NCI-H510A treated with DMSO at 0.1 percent for 48 hours (cell line): ENCODE data around the gene ITCH.
"Not testable (repeated sequence)": the region's sequence is repeated elsewhere in the genome, so short reads cannot be mapped to it uniquely, and the experiment has no call there.

Source experiments
- DNase-seq: peaks from one replicate; lab custom pipeline; 2025; lab: John Stamatoyannopoulos, UW

The ITCH gene

GRCh38 chr20:34382877-34383455, 19.9 kb downstream of the ITCH start:
- not testable (repeated sequence) for DNase-seq

GRCh38 chr20:34385464-34385863, 22.4 kb downstream of the ITCH start:
- DNase-seq = no peak

- DNase-seq = no peak
Observed at GRCh38 chr20:34388000-34388399, 24.9 kb downstream of the ITCH start.

- no peak for DNase-seq
Observed at GRCh38 chr20:34388678-34389077, 25.6 kb downstream of the ITCH start.

GRCh38 chr20:34389206-34389953, 26.3 kb downstream of the ITCH start:
- DNase-seq = no peak

GRCh38 chr20:34389954-34390555, 27.0 kb downstream of the ITCH start:
- DNase-seq = no peak

GRCh38 chr20:34396408-34396807, 33.3 kb downstream of the ITCH start:
- peak; percentile 20 for DNase-seq

- no peak for DNase-seq
Observed at GRCh38 chr20:34397096-34397495, 34.0 kb downstream of the ITCH start.

GRCh38 chr20:34400776-34401175, 37.7 kb downstream of the ITCH start:
- not testable (repeated sequence) for DNase-seq

GRCh38 chr20:34401741-34402455, 38.8 kb downstream of the ITCH start:
- no peak for DNase-seq

GRCh38 chr20:34402461-34402860, 39.4 kb downstream of the ITCH start:
- DNase-seq = no peak

- no peak for DNase-seq
Observed at GRCh38 chr20:34403063-34403827, 40.2 kb downstream of the ITCH start.

GRCh38 chr20:34403908-34404307, 40.8 kb downstream of the ITCH start:
- no peak for DNase-seq

- no peak for DNase-seq
Observed at GRCh38 chr20:34404803-34405202, 41.7 kb downstream of the ITCH start.

GRCh38 chr20:34405247-34405651, 42.2 kb downstream of the ITCH start:
- DNase-seq = not testable (repeated sequence)

- not testable (repeated sequence) for DNase-seq
Observed at GRCh38 chr20:34405942-34406341, 42.9 kb downstream of the ITCH start.

- DNase-seq = no peak
Observed at GRCh38 chr20:34407962-34408474, 44.9 kb downstream of the ITCH start.

GRCh38 chr20:34410336-34410735, 47.3 kb downstream of the ITCH start:
- DNase-seq = no peak

- no peak for DNase-seq
Observed at GRCh38 chr20:34412453-34412852, 49.4 kb downstream of the ITCH start.

GRCh38 chr20:34414525-34414924, 51.5 kb downstream of the ITCH start:
- not testable (repeated sequence) for DNase-seq

GRCh38 chr20:34415079-34415478, 52.0 kb downstream of the ITCH start:
- DNase-seq = no peak

GRCh38 chr20:34420146-34420545, 57.1 kb downstream of the ITCH start:
- DNase-seq = no peak
